GM20000 (cell line): ENCODE measurements around the gene ZFAND2B.

Source experiments
- DNase-seq: peaks from one replicate; pipeline ENCODE4 v3.0.0; 2012; ENCODE audit warnings: low spot score
- CTCF ChIP-seq: IDR thresholded peaks from 2 replicates; pipeline ENCODE4 v1.5.1; 2012; ENCODE audit warnings: mild to moderate bottlenecking, control low read depth; ENCODE audit errors: extremely low read depth, missing control alignments

ZFAND2B gene

GRCh38 chr2:219210196-219210885 is 3.8 kb downstream of the ZFAND2B start:
- TF ChIP-seq CTCF: no peak
- no peak for DNase-seq

- no peak for DNase-seq
Measured at GRCh38 chr2:219210886-219211362, 4.3 kb downstream of the ZFAND2B start.

GRCh38 chr2:219213026-219213415 is 6.4 kb downstream of the ZFAND2B start:
- no peak for TF ChIP-seq CTCF
- no peak for DNase-seq

More at GRCh38 chr2:219210886-219211362, 4.3 kb downstream of the ZFAND2B start:
- no peak for TF ChIP-seq CTCF

GRCh38 chr2:219213486-219214071 is 7.0 kb downstream of the ZFAND2B start:
- TF ChIP-seq CTCF: no peak
- no peak for DNase-seq

- no peak for DNase-seq
- TF ChIP-seq CTCF: no peak
Measured at GRCh38 chr2:219214141-219214540, 7.6 kb downstream of the ZFAND2B start.

- no peak for TF ChIP-seq CTCF
- no peak for DNase-seq
Measured at GRCh38 chr2:219214786-219215185, 8.2 kb downstream of the ZFAND2B start.

- DNase-seq: no peak
- no peak for TF ChIP-seq CTCF
Measured at GRCh38 chr2:219215871-219216534, 9.4 kb downstream of the ZFAND2B start.
